ENCODE results near the gene CIP2A. TPM values are rescaled to one million over a fixed set of nuclear protein-coding genes. Genes with fewer than 3 reads are reported as not detected.

CIP2A gene
- total RNA-seq, 2 experiments from 2014 or later: 39.5 to 45.1 TPM

GRCh38 chr3:108528459-108529252 lies 60.6 kb downstream of the CIP2A start:
- H3K36me3 Mint-ChIP-seq: no peaks in the 10 kb centered on the region

GRCh38 chr3:108527817-108528216 lies 61.4 kb downstream of the CIP2A start:
- Mint-ChIP-seq H3K27ac (no peak overlapping the region), H3K27me3 (peaks cover 9% of the 10 kb centered on the region), H3K36me3 (no peaks in the 10 kb centered on the region), H3K4me1 (ENCODE audit: low read depth) (no peaks in the 10 kb centered on the region), H3K9me3 (no peaks in the 10 kb centered on the region), H3K4me3 (no peak overlapping the region)
- CTCF ChIA-PET: no interaction called here
- intact Hi-C loops (cut with micrococcal nuclease): no loop called here
- POLR2A ChIA-PET: no interaction called here
- no peak for DNase-seq

More at GRCh38 chr3:108528459-108529252, 60.6 kb downstream of the CIP2A start:
- Mint-ChIP-seq H3K4me3 (no peak overlapping the region), H3K4me1 (ENCODE audit: low read depth) (no peaks in the 10 kb centered on the region), H3K27ac (no peak overlapping the region), H3K27me3 (peaks cover 9% of the 10 kb centered on the region), H3K9me3 (no peaks in the 10 kb centered on the region)
- CTCF ChIA-PET: no interaction called here
- POLR2A ChIA-PET: no interaction called here
- intact Hi-C loops (cut with micrococcal nuclease): no loop called here
- no peak for DNase-seq

GRCh38 chr3:108527109-108527508 lies 62.1 kb downstream of the CIP2A start:
- intact Hi-C loops (cut with micrococcal nuclease): no loop called here
- DNase-seq: no peak
- H3K27ac Mint-ChIP-seq: no peak overlapping the region
- no peak overlapping the region for H3K4me3 Mint-ChIP-seq
- no peaks in the 10 kb centered on the region for H3K4me1 Mint-ChIP-seq (ENCODE audit: low read depth)
- ChIA-PET CTCF (no interaction called here), POLR2A (no interaction called here)
- peaks cover 4% of the 10 kb centered on the region for H3K27me3 Mint-ChIP-seq
- H3K9me3 Mint-ChIP-seq: no peaks in the 10 kb centered on the region
- no peaks in the 10 kb centered on the region for H3K36me3 Mint-ChIP-seq

DNA sequence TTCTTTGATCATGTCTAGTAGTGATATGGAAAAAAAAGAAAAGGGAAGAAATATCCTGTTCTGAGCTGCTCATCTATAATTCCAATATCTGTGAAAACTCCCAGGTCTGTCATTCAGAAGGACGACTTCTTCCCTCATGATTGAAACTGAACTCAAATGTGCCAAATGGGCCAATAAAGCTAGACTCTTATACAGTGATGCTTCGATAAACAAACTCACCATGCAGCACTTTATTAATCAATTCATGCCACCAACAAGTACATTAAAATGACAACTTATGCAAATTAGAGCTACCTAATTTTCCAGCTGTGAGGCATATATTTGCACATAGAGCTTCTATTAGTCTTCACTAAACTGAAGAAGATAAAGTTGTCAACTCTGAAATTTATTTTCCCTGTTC lies 63.3 kb downstream of the CIP2A start:
- Mint-ChIP-seq H3K4me3 (no peak overlapping the region), H3K36me3 (no peaks in the 10 kb centered on the region), H3K27me3 (peaks cover 5% of the 10 kb centered on the region), H3K4me1 (ENCODE audit: low read depth) (no peaks in the 10 kb centered on the region), H3K9me3 (no peaks in the 10 kb centered on the region), H3K27ac (no peak overlapping the region)
- CTCF ChIA-PET: no interaction called here
- intact Hi-C loops (cut with micrococcal nuclease): no loop called here
- POLR2A ChIA-PET: no interaction called here
- no peak for DNase-seq

- intact Hi-C loops (cut with micrococcal nuclease): no loop called here
- Mint-ChIP-seq H3K27ac (no peak overlapping the region), H3K4me1 (ENCODE audit: low read depth) (no peaks in the 10 kb centered on the region), H3K9me3 (no peaks in the 10 kb centered on the region), H3K27me3 (peaks cover 5% of the 10 kb centered on the region), H3K36me3 (no peaks in the 10 kb centered on the region), H3K4me3 (no peak overlapping the region)
- CTCF ChIA-PET: no interaction called here
- DNase-seq: no peak
- POLR2A ChIA-PET: no interaction called here
These were observed 64.0 kb downstream of the CIP2A start for GRCh38 chr3:108525256-108525655.

DNA sequence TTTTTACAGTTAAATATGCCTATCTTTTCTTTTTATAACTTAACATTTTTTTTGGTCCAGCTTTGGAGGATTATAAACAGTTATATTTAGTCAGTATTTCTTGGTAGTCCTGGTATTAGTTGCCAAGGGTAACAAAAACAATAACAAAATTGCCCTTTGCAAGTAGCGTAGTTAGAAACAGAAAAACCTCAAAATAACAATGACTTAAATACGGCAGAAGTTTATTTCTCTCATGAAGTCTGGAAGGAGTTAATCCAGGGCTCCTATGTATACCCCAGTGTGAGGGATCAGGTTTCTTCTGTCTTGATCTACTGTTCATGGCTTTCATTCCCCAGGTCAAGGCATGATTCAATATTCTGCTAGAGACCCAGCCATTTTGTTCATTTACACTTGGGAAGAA lies 64.7 kb downstream of the CIP2A start:
- intact Hi-C loops (cut with micrococcal nuclease): no loop called here
- ChIA-PET CTCF (no interaction called here), POLR2A (no interaction called here)
- no peaks in the 10 kb centered on the region for H3K4me1 Mint-ChIP-seq (ENCODE audit: low read depth)
- H3K27me3 Mint-ChIP-seq: peaks cover 5% of the 10 kb centered on the region
- no peaks in the 10 kb centered on the region for H3K9me3 Mint-ChIP-seq
- H3K27ac Mint-ChIP-seq: no peak overlapping the region
- no peak overlapping the region for H3K4me3 Mint-ChIP-seq
- H3K36me3 Mint-ChIP-seq: no peaks in the 10 kb centered on the region
- no peak for DNase-seq

DNA sequence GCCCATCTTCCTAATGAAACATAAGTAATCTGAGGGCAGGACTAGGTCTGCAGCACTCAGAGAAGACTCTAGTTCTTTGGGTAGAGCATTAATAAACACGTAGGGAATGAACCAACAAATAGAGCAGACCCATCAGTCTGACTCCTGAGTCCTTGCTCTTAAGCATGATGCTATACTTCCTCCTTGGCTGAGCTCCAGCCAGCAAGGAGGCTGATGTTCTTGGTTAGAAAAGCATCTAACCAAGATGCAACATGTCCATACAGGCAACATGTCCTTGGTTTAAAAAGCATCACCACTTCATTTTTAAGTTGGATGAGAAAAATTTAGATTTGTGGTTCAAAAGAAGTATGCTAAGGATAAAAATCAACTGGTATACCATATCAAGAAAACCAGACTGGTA lies 70.3 kb downstream of the CIP2A start:
- H3K36me3 Mint-ChIP-seq: no peaks in the 10 kb centered on the region
- DNase-seq: no peak
- no peaks in the 10 kb centered on the region for H3K4me1 Mint-ChIP-seq (ENCODE audit: low read depth)
- no peak overlapping the region for H3K4me3 Mint-ChIP-seq
- ChIA-PET POLR2A (no interaction called here), CTCF (no interaction called here)
- peaks cover 6% of the 10 kb centered on the region for H3K27me3 Mint-ChIP-seq
- intact Hi-C loops (cut with micrococcal nuclease): no loop called here
- H3K27ac Mint-ChIP-seq: no peak overlapping the region
- H3K9me3 Mint-ChIP-seq: no peaks in the 10 kb centered on the region

- peaks cover 5% of the 10 kb centered on the region for H3K27me3 Mint-ChIP-seq
- no peak for DNase-seq
- CTCF ChIA-PET: no interaction called here
These were observed 72.4 kb downstream of the CIP2A start for GRCh38 chr3:108516881-108517280.

GRCh38 chr3:108513961-108514360 lies 75.3 kb downstream of the CIP2A start:
- H3K27me3 Mint-ChIP-seq: peaks cover 4% of the 10 kb centered on the region
- CTCF ChIA-PET: no interaction called here
- POLR2A ChIA-PET: no interaction called here

More at GRCh38 chr3:108516881-108517280, 72.4 kb downstream of the CIP2A start:
- no peaks in the 10 kb centered on the region for H3K9me3 Mint-ChIP-seq
- POLR2A ChIA-PET: no interaction called here
- H3K4me3 Mint-ChIP-seq: no peak overlapping the region
- intact Hi-C loops (cut with micrococcal nuclease): no loop called here
- H3K4me1 Mint-ChIP-seq (ENCODE audit: low read depth): no peaks in the 10 kb centered on the region
- no peak overlapping the region for H3K27ac Mint-ChIP-seq
- no peaks in the 10 kb centered on the region for H3K36me3 Mint-ChIP-seq

GRCh38 chr3:108512671-108513070 lies 76.6 kb downstream of the CIP2A start:
- no peaks in the 10 kb centered on the region for H3K9me3 Mint-ChIP-seq
- CTCF ChIA-PET: no interaction called here

More at GRCh38 chr3:108513961-108514360, 75.3 kb downstream of the CIP2A start:
- Mint-ChIP-seq H3K27ac (no peak overlapping the region), H3K9me3 (no peaks in the 10 kb centered on the region), H3K36me3 (no peaks in the 10 kb centered on the region), H3K4me1 (ENCODE audit: low read depth) (no peaks in the 10 kb centered on the region), H3K4me3 (no peak overlapping the region)
- DNase-seq: no peak
- intact Hi-C loops (cut with micrococcal nuclease): no loop called here

GRCh38 chr3:108511490-108511889 lies 77.7 kb downstream of the CIP2A start:
- ChIA-PET CTCF (no interaction called here), POLR2A (no interaction called here)
- H3K9me3 Mint-ChIP-seq: no peaks in the 10 kb centered on the region
- H3K4me1 Mint-ChIP-seq (ENCODE audit: low read depth): no peaks in the 10 kb centered on the region
- no peaks in the 10 kb centered on the region for H3K36me3 Mint-ChIP-seq
- DNase-seq: no peak
- H3K27me3 Mint-ChIP-seq: no peaks in the 10 kb centered on the region
- no peak overlapping the region for H3K27ac Mint-ChIP-seq
- intact Hi-C loops (cut with micrococcal nuclease): no loop called here
- H3K4me3 Mint-ChIP-seq: no peak overlapping the region

More at GRCh38 chr3:108512671-108513070, 76.6 kb downstream of the CIP2A start:
- Mint-ChIP-seq H3K4me3 (no peak overlapping the region), H3K27ac (no peak overlapping the region), H3K36me3 (no peaks in the 10 kb centered on the region), H3K27me3 (no peaks in the 10 kb centered on the region), H3K4me1 (ENCODE audit: low read depth) (no peaks in the 10 kb centered on the region)
- DNase-seq: no peak
- POLR2A ChIA-PET: no interaction called here
- intact Hi-C loops (cut with micrococcal nuclease): no loop called here

DNA sequence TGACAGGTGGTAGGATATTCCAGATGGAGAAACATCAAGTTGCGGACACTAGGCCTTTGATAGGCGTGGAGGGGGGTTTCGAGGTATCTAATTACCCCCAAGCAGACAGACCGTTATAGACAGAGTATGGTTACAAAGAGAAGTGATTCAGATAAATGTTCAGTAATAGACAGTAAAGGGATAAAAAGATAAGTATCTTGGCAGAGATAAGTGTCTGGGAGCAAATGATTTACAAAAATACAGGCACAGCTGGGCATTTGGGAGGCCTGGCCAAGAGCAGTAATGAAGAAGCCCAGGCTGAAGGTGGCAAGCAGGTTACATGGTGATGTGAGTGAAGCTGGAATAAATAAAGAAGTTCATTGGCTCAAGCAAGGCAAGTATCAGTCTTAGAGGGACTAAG lies 78.2 kb downstream of the CIP2A start:
- no peaks in the 10 kb centered on the region for H3K9me3 Mint-ChIP-seq
- DNase-seq: no peak
- no peak overlapping the region for H3K27ac Mint-ChIP-seq
- CTCF ChIA-PET: no interaction called here
- H3K4me1 Mint-ChIP-seq (ENCODE audit: low read depth): no peaks in the 10 kb centered on the region
- POLR2A ChIA-PET: no interaction called here
- H3K27me3 Mint-ChIP-seq: no peaks in the 10 kb centered on the region
- intact Hi-C loops (cut with micrococcal nuclease): no loop called here
- H3K4me3 Mint-ChIP-seq: no peak overlapping the region
- H3K36me3 Mint-ChIP-seq: no peaks in the 10 kb centered on the region

DNA sequence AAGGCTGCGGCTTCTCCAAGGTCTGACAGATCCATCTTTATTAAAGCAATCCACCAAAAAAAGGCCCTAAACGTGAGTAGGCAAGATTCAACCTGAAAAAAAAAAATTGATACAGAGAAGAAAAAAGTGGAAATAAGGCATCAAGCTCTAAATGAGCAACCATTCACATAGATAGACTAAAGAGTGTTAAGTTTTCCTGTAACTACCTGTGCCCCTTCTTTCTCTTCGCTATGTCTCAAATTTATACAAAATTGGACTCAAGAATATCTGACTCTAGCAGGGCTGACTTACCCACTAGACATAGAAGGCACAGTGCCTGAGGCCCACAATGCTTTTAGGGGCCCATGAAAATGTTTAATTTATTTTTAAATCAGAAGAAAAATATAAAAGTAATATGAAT lies 78.7 kb downstream of the CIP2A start, which contains the start of gene MYH15:
Gene MYH15 (minus strand): TSS at position 101 of the 400 bp plus-strand sequence. CDS start 66 bp downstream, at position 35.
- CTCF ChIA-PET: no interaction called here
- H3K27ac Mint-ChIP-seq: no peak within 1 kb of the TSS

More for the DNA sequence above, 78.7 kb downstream of the CIP2A start, which contains the start of gene MYH15:
- POLR2A ChIA-PET: no interaction called here
- no peak for DNase-seq
- Mint-ChIP-seq H3K4me3 (no peak within 1 kb of the TSS), H3K4me1 (ENCODE audit: low read depth) (no peaks in the 10 kb centered on the region), H3K9me3 (no peaks in the 10 kb centered on the region), H3K36me3 (no peaks in the 10 kb centered on the region), H3K27me3 (no peaks in the 10 kb centered on the region)
- intact Hi-C loops (cut with micrococcal nuclease): no loop called here
